Coronary artery (tissue), 2 donors: ENCODE results near the gene SORBS2.

Experiments used
- DNase-seq: peaks from one replicate; pipeline ENCODE4 v3.0.0-alpha.2; 2017; ENCODE audit warnings: low spot score
- H3K27ac ChIP-seq, 2 donors: fragments of 200-600 bp; sonication (generic); one replicate each; pipeline ENCODE4 v1.5.1; 2016 to 2019
- H3K4me3 ChIP-seq: fragments of 200-600 bp; sonication (generic); 2 replicates; pipeline ENCODE4 v1.5.1; 2016; ENCODE audit warnings: mild to moderate bottlenecking, moderate library complexity
- CTCF ChIP-seq: fragments of 200-600 bp; sonication (generic); IDR thresholded peaks from one replicate; pipeline ENCODE4 v1.5.1; 2019; ENCODE audit warnings: antibody characterized with exemption

The SORBS2 gene

DNA sequence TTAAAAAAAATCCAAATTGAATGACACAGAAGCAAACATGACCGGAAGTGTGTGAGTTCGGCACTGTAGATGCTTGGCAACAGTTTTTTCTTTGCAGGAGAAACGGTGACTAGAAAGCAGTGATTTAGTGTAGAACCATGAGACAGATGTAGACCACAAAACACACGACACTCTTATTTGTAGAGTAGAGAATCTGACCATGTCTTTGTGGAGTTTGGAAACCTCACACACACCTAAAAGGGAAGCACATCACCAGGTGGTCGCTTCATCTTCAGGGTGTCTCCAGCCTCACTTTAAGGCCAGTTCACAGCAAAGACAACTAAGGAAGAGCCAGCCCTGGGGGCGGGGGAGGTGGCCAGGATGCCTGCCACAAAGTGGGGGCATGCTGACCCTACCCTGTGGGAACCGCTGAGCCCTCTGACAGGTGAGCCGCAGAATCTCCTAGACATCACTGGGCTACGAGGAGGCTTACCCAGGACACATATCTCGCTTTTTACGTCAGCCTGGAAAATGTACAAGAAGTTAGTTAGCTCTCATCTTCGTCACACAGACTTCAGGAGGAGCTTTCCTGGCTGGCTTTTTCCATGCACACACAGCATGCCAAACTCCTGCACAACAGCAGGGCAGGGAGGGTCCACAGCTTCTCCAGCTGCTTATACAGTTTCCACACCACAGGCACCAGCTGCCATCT, 212.3 kb downstream of the SORBS2 start:
- H3K27ac ChIP-seq = peak overlapping the region; percentile 79 to 86
- no peak for DNase-seq
- H3K4me3 ChIP-seq = no peak overlapping the region
- no peak for TF ChIP-seq CTCF

DNA sequence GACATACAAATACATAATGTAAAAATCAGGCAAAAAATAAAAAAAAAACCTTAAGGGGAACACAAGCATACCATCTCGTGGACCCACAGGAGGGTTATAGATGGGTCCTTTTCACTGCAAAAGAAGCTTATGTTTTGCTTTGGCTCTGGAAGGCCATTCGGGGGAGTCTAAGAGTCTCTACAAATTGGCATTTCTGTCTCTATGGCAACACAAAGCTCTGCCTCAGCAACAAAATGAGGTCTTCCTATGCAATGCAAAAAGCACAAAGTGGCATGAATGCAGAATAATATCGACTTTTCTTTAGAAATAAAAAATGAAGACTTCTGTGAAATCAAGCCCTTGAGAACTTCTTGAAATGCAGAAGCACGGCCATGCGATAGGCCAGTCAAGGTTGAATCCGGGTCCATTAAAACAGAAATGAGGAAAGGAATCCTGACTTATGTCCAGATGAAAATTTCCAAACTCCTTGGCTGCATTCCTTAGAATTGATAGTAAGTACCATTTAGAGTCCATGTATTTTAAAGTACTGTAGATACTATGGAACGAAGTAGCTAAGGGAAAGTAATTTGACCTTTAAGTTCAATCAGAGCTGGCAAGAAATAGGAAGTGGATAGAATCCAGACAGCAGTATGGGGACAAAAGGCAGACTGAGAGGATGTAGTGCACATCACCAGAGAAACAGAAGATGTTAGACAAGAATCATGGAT, 213.0 kb downstream of the SORBS2 start:
- H3K4me3 ChIP-seq = no peak overlapping the region
- no peak for TF ChIP-seq CTCF
- H3K27ac ChIP-seq = peak overlapping the region; percentile 79 to 86
- DNase-seq = no peak

DNA sequence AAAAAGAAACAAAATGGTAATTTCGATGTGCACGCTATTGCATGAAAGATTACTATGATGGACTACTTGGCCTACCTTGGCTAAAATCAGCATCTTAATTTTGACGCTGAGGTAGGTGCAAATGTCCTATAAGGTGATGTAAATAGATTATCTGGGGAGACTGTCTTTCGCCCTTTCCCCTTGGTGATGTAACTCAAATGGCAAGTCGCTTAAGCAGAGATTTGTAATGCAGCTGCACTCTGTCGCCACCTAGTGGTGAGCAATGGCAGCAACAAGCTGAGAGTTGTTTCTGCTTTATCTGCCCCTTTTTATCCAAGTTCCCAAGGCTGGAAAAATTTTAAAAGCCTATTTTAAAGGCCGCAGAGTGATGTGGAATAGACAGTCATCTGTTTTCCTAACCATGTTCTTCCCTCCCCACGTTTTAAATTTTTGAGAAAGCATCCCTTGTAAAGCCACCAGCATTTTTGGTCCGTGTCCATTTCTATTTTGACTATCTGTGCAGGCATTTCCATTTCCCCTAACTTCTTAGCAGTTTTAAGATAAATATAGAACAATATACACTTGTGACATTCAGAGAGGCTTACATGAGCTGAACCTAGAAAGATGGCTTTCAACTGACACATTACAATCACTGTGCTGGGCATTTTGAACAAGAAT, 214.3 kb downstream of the SORBS2 start:
- H3K4me3 ChIP-seq = no peak overlapping the region
- TF ChIP-seq CTCF = peak; percentile 95
- no peak for DNase-seq
- H3K27ac ChIP-seq = peak overlapping the region; percentile 64 to 76

GRCh38 chr4:185592845-185593488, 219.0 kb downstream of the SORBS2 start:
- no peak for TF ChIP-seq CTCF
- DNase-seq = no peak
- no peak overlapping the region for H3K4me3 ChIP-seq
- peak overlapping the region; percentile 15 to 70 for H3K27ac ChIP-seq

DNA sequence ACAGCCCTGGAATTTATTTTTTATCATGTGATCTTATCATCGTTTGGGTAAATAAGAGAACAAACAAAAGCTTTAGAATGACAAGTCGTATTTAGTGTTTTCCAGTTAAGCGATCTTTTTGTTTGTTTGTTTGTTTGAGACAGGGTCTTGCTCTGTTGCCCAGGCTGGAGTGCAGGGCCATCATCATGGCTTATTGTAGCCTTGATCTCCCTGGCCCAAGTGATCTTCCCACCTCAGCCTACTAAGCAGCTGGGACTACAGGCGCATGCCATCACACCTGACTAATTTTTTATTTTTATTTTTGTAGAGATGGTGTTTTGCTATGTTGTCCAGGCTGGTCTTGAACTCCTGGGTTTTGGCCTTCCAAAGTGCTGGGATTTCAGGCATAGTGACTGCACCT, 219.6 kb downstream of the SORBS2 start:
- no peak for TF ChIP-seq CTCF
- H3K27ac ChIP-seq = peak overlapping the region in 1 of 2 donors; percentile 15

GRCh38 chr4:185591679-185592141, 220.3 kb downstream of the SORBS2 start:
- no peak for TF ChIP-seq CTCF
- H3K4me3 ChIP-seq = peak overlapping the region; percentile 2
- DNase-seq = no peak
- peak overlapping the region; percentile 16 to 56 for H3K27ac ChIP-seq

More for the DNA sequence above, 219.6 kb downstream of the SORBS2 start:
- no peak for DNase-seq
- no peak overlapping the region for H3K4me3 ChIP-seq
